Measurements from ENCODE around the gene RNASE1.

The RNASE1 gene

GRCh38 chr14:20751963-20752562, 50.6 kb downstream of the RNASE1 start:
- H3K4me3 Mint-ChIP-seq: no peak overlapping the region
- peaks cover 8% of the 10 kb centered on the region for H3K9me3 Mint-ChIP-seq
- no peak for DNase-seq (ENCODE audit: low spot score in 2 of 2)
- H3K27ac Mint-ChIP-seq (ENCODE audit: low read depth): no peak overlapping the region
- no peaks in the 10 kb centered on the region for H3K4me1 Mint-ChIP-seq
- peaks cover 44% of the 10 kb centered on the region for H3K27me3 Mint-ChIP-seq
- H3K36me3 Mint-ChIP-seq (ENCODE audit: insufficient read depth): no peaks in the 10 kb centered on the region
- no peak for ATAC-seq (replicated peaks; ENCODE audit: extremely low read depth, poor library complexity, severe bottlenecking)
